ENCODE results near the gene KRTAP10-3. TPM values are rescaled to one million over a fixed set of nuclear protein-coding genes. Genes with fewer than 3 reads are reported as not detected.

The KRTAP10-3 gene
- total RNA-seq, 4 donors from 2014 or later, result not detected

DNA sequence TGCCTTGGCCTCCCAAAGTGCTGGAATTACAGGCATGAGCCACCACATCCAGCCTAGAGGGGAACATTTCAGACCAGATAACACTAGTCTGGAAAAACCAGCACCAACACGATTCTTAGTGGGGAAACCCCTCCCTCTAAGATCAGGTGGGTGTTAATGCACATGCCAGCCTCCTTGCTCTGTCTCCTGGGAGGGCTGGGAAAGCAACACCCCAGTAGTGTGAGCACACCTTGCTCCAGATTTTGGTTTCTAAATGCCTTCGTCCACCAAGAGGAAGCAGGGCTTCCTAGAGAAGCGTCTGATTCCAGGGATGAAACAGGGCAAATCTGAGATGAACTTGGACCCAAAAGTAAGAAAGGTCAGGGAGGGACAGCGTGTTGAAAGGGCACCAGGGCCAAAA is 12.7 kb upstream of the KRTAP10-3 start:
- intact Hi-C loops (cut with DNase I; ENCODE audit: low total_unique reads), result no loop called here
- no peak overlapping the region for H3K27ac ChIP-seq
- in situ Hi-C loops (cut with MboI; ENCODE audit: low sequenced_read_pairs in 4 of 4), result no loop called here
- no peaks in the 10 kb centered on the region for H3K36me3 ChIP-seq
- H3K4me1 ChIP-seq, result no peaks in the 10 kb centered on the region
- DNase-seq, result no peak
- no peak overlapping the region for H3K4me3 ChIP-seq
- TF ChIP-seq, protein P1, sequence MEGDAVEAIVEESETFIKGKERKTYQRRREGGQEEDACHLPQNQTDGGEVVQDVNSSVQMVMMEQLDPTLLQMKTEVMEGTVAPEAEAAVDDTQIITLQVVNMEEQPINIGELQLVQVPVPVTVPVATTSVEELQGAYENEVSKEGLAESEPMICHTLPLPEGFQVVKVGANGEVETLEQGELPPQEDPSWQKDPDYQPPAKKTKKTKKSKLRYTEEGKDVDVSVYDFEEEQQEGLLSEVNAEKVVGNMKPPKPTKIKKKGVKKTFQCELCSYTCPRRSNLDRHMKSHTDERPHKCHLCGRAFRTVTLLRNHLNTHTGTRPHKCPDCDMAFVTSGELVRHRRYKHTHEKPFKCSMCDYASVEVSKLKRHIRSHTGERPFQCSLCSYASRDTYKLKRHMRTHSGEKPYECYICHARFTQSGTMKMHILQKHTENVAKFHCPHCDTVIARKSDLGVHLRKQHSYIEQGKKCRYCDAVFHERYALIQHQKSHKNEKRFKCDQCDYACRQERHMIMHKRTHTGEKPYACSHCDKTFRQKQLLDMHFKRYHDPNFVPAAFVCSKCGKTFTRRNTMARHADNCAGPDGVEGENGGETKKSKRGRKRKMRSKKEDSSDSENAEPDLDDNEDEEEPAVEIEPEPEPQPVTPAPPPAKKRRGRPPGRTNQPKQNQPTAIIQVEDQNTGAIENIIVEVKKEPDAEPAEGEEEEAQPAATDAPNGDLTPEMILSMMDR (IDR thresholded peaks at IDR 0.05 in 4 of 5, conservative IDR thresholded peaks at IDR 0.05 in 1 of 5), result no peak
- TF ChIP-seq POLR2A (IDR thresholded peaks at IDR 0.05), result no peak
- no peaks in the 10 kb centered on the region for H3K9me3 ChIP-seq
- no peak for ATAC-seq
- peaks cover 0 to 26% (median 2%) of the 10 kb centered on the region in 3 donors for H3K27me3 ChIP-seq

DNA sequence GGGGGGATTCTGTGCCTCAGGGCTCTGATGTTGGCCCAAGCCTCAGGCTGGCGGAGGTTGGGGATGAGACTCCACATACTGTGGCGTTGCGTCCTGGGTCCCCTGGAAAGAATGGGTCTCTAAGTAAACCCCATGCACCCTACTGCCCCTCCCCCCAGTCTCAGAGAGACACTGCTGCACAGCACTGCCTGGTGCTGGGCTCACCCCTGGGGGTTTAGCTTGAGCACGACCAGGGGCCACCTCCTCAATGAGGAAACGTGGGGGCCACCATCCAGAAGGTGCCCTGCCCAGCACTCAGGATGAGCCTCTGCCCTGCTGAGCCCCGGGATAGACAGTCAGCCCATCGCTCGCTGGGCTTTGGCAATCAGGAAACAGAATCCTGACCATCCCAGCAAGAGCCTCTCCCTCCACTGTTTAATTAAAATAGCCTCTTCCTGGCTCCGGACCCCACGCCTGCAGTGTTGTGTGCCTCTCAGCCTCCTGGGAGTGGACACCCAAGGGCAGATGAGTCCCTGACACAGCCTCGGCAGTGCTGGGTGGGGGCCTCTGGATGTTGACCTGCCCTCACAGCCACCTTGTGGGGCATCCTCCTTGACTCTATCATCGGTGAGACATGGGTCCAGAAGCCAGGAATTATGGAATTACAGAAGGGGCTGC is 11.4 kb upstream of the KRTAP10-3 start:
- in situ Hi-C loops (cut with MboI; ENCODE audit: low sequenced_read_pairs in 4 of 4), result no loop called here
- no peak for ATAC-seq
- DNase-seq, result no peak
- Histone ChIP-seq H3K9me3 (no peaks in the 10 kb centered on the region), H3K27me3 (peaks cover 0 to 23% (median 2%) of the 10 kb centered on the region in 3 donors), H3K4me3 (no peak overlapping the region), H3K27ac (no peak overlapping the region), H3K36me3 (no peaks in the 10 kb centered on the region), H3K4me1 (no peaks in the 10 kb centered on the region)
- intact Hi-C loops (cut with DNase I; ENCODE audit: low total_unique reads), result no loop called here
- TF ChIP-seq POLR2A (IDR thresholded peaks at IDR 0.05), result no peak
- TF ChIP-seq, protein P1 (IDR thresholded peaks at IDR 0.05 in 4 of 5, conservative IDR thresholded peaks at IDR 0.05 in 1 of 5), result no peak

DNA sequence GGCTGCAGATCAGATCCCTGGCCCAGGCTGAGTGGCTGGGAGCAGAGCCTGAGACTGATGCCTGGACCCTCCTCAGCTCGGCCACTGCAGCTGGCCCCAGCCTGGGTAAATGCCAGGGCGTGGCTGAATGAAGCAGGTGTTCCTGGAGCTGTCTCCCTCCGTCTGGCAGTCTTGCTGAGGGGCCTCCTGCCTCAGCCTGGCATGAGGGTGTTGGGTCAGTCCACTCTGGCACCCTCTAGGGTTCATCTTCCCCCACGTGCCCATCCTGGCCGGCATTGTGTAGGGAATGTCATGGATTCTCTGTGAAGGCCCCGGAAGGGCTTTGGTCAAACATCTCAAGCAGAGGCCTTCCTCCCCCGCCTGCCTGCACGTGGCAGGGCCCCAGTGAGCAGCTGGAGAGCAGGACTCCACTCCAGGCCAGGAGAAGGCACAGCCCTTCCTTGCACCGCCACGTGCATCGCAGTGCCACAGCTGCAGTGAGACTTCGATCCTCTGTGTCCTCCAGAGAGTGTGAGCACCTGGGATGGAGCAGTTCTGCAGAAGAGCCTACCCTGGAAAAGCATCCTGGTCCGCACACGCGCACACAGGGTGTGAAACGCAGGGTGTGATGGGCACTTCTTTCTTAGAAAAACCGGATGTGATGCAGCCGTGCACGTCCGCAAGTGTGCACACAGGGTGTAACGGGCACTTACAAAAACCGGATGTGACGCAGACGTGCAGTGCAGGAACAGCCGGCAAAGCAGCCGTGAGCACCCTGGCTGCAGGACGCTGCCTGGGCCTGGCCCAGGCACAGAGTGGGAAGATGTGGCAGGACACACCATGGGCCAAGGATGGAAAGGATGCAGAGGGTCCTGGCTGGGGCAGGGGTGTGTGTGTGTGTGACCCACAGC is 10.3 kb upstream of the KRTAP10-3 start:
- no peak for TF ChIP-seq POLR2A (IDR thresholded peaks at IDR 0.05)
- TF ChIP-seq, protein P1 (IDR thresholded peaks at IDR 0.05 in 4 of 5, conservative IDR thresholded peaks at IDR 0.05 in 1 of 5), result no peak
- Histone ChIP-seq H3K9me3 (peaks cover 0 to 7% (median 0%) of the 10 kb centered on the region in 3 donors), H3K27me3 (peaks cover 0 to 19% (median 2%) of the 10 kb centered on the region in 3 donors), H3K4me3 (no peak overlapping the region), H3K27ac (no peak overlapping the region), H3K36me3 (no peaks in the 10 kb centered on the region), H3K4me1 (no peaks in the 10 kb centered on the region)
- DNase-seq (no peak), ATAC-seq (no peak)
- in situ Hi-C loops (cut with MboI; ENCODE audit: low sequenced_read_pairs in 4 of 4), result no loop called here
- intact Hi-C loops (cut with DNase I; ENCODE audit: low total_unique reads), result no loop called here

DNA sequence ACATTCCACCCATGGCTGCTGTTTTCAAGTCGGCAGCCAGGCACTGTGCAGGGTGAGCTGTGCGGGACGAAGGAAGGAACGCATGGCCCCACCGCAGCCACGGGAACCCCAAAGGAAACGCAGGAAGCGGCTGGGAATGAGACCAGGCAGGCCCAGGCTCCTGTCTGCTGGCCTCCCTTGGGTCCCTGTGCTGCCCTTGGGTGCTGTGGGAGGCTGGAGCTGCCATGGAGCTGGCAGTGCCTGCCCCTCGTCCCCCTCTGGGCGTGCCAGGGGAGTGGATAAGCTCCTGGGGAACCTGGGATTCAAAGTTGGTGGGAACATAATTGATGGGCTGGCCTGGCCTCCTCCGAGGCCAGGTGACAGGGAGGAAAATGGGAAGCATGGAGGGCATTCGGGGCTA is 9.7 kb upstream of the KRTAP10-3 start:
- H3K27me3 ChIP-seq, result peaks cover 0 to 19% (median 1%) of the 10 kb centered on the region in 3 donors
- ATAC-seq (no peak), DNase-seq (no peak)
- no peaks in the 10 kb centered on the region for H3K4me1 ChIP-seq
- TF ChIP-seq, protein P1 (IDR thresholded peaks at IDR 0.05 in 4 of 5, conservative IDR thresholded peaks at IDR 0.05 in 1 of 5), result no peak
- TF ChIP-seq POLR2A (IDR thresholded peaks at IDR 0.05), result no peak
- no peaks in the 10 kb centered on the region for H3K36me3 ChIP-seq
- in situ Hi-C loops (cut with MboI; ENCODE audit: low sequenced_read_pairs in 4 of 4), result no loop called here
- peaks cover 0 to 7% (median 0%) of the 10 kb centered on the region in 3 donors for H3K9me3 ChIP-seq
- no peak overlapping the region for H3K27ac ChIP-seq
- intact Hi-C loops (cut with DNase I; ENCODE audit: low total_unique reads), result no loop called here
- H3K4me3 ChIP-seq, result no peak overlapping the region

All from gastrocnemius medialis (tissue), 4 donors.